ENCODE measurements around the gene LAD1. TPM values are rescaled to one million over a fixed set of nuclear protein-coding genes. Genes with fewer than 3 reads are reported as not detected.

LAD1 gene
- total and polyA plus RNA-seq, 9 donors = 5.1 to 15.4 (median 10.5) TPM

GRCh38 chr1:201379733-201380242 lies 19.3 kb downstream of the LAD1 start:
- DNase-seq = no peak
- Histone ChIP-seq H3K27ac (ENCODE audit: low read length) (no peak overlapping the region), H3K4me1 (ENCODE audit: control insufficient read depth, insufficient read depth, low read length) (peaks cover 91% of the 10 kb centered on the region), H3K4me3 (ENCODE audit: low read length) (no peak overlapping the region), H3K36me3 (ENCODE audit: control insufficient read depth, insufficient read depth, low read length) (no peaks in the 10 kb centered on the region), H3K9me3 (replicated peaks; ENCODE audit: control insufficient read depth, low read depth, low read length) (no peaks in the 10 kb centered on the region), H3K27me3 (ENCODE audit: control insufficient read depth, insufficient read depth, low read length) (peaks cover 4% of the 10 kb centered on the region)
- WGBS (ENCODE audit: insufficient coverage) = 86% methylated on average over 7 of the region's 9 CpGs

GRCh38 chr1:201378804-201379203 lies 20.3 kb downstream of the LAD1 start:
- Histone ChIP-seq H3K4me3 (ENCODE audit: low read length) (no peak overlapping the region), H3K27ac (ENCODE audit: low read length) (peak overlapping the region; percentile 93), H3K4me1 (ENCODE audit: control insufficient read depth, insufficient read depth, low read length) (peaks cover 88% of the 10 kb centered on the region), H3K36me3 (ENCODE audit: control insufficient read depth, insufficient read depth, low read length) (peaks cover 5% of the 10 kb centered on the region), H3K9me3 (replicated peaks; ENCODE audit: control insufficient read depth, low read depth, low read length) (no peaks in the 10 kb centered on the region), H3K27me3 (ENCODE audit: control insufficient read depth, insufficient read depth, low read length) (peaks cover 4% of the 10 kb centered on the region)
- DNase-seq = no peak
- WGBS (ENCODE audit: insufficient coverage) = 69% methylated on average over 4 of the region's 6 CpGs

GRCh38 chr1:201377611-201378092 lies 21.5 kb downstream of the LAD1 start, which contains the start of gene TNNT2:
Gene TNNT2, minus strand, starts transcription at chr1:201377680. Its CDS starts 4,426 bp downstream, at chr1:201373254.
- Histone ChIP-seq H3K27ac (ENCODE audit: low read length) (peak within 1 kb of the TSS; percentile 93), H3K4me1 (ENCODE audit: control insufficient read depth, insufficient read depth, low read length) (peaks cover 88% of the 10 kb centered on the region), H3K36me3 (ENCODE audit: control insufficient read depth, insufficient read depth, low read length) (peaks cover 11% of the 10 kb centered on the region), H3K4me3 (ENCODE audit: low read length) (peak within 1 kb of the TSS; percentile 42), H3K9me3 (replicated peaks; ENCODE audit: control insufficient read depth, low read depth, low read length) (no peaks in the 10 kb centered on the region), H3K27me3 (ENCODE audit: control insufficient read depth, insufficient read depth, low read length) (peaks cover 4% of the 10 kb centered on the region)
- DNase-seq = peak; percentile 85
- 50% methylated on average over 1 of the region's 9 CpGs for WGBS (ENCODE audit: insufficient coverage)

GRCh38 chr1:201376464-201377374 lies 22.4 kb downstream of the LAD1 start:
- DNase-seq = peak; percentile 52
- no peaks in the 10 kb centered on the region for H3K9me3 ChIP-seq (replicated peaks; ENCODE audit: control insufficient read depth, low read depth, low read length)
- peaks cover 4% of the 10 kb centered on the region for H3K27me3 ChIP-seq (ENCODE audit: control insufficient read depth, insufficient read depth, low read length)
- 35% methylated on average over 8 of the region's 11 CpGs for WGBS (ENCODE audit: insufficient coverage)
- H3K4me3 ChIP-seq (ENCODE audit: low read length) = peak overlapping the region; percentile 42
- peaks cover 17% of the 10 kb centered on the region for H3K36me3 ChIP-seq (ENCODE audit: control insufficient read depth, insufficient read depth, low read length)
- peak overlapping the region; percentile 88 for H3K27ac ChIP-seq (ENCODE audit: low read length)
- H3K4me1 ChIP-seq (ENCODE audit: control insufficient read depth, insufficient read depth, low read length) = peaks cover 88% of the 10 kb centered on the region

- peaks cover 18% of the 10 kb centered on the region for H3K36me3 ChIP-seq (ENCODE audit: control insufficient read depth, insufficient read depth, low read length)
- peak overlapping the region; percentile 88 for H3K27ac ChIP-seq (ENCODE audit: low read length)
- no peak for DNase-seq
- peaks cover 4% of the 10 kb centered on the region for H3K27me3 ChIP-seq (ENCODE audit: control insufficient read depth, insufficient read depth, low read length)
- peaks cover 86% of the 10 kb centered on the region for H3K4me1 ChIP-seq (ENCODE audit: control insufficient read depth, insufficient read depth, low read length)
- WGBS (ENCODE audit: insufficient coverage) = 15% methylated on average over 2 of the region's 4 CpGs
- no peaks in the 10 kb centered on the region for H3K9me3 ChIP-seq (replicated peaks; ENCODE audit: control insufficient read depth, low read depth, low read length)
- peak overlapping the region; percentile 42 for H3K4me3 ChIP-seq (ENCODE audit: low read length)
Observed at GRCh38 chr1:201376107-201376463, 23.0 kb downstream of the LAD1 start.

- no peak for DNase-seq
- Histone ChIP-seq H3K9me3 (replicated peaks; ENCODE audit: control insufficient read depth, low read depth, low read length) (no peaks in the 10 kb centered on the region), H3K27ac (ENCODE audit: low read length) (peak overlapping the region; percentile 88), H3K27me3 (ENCODE audit: control insufficient read depth, insufficient read depth, low read length) (peaks cover 4% of the 10 kb centered on the region), H3K4me1 (ENCODE audit: control insufficient read depth, insufficient read depth, low read length) (peaks cover 85% of the 10 kb centered on the region), H3K36me3 (ENCODE audit: control insufficient read depth, insufficient read depth, low read length) (peaks cover 25% of the 10 kb centered on the region), H3K4me3 (ENCODE audit: low read length) (peak overlapping the region; percentile 42)
- WGBS (ENCODE audit: insufficient coverage) = no CpG with 5 or more reads among the region's 4 CpGs
Observed at GRCh38 chr1:201375169-201375568, 24.0 kb downstream of the LAD1 start.

- peaks cover 82% of the 10 kb centered on the region for H3K4me1 ChIP-seq (ENCODE audit: control insufficient read depth, insufficient read depth, low read length)
- peak overlapping the region; percentile 42 for H3K4me3 ChIP-seq (ENCODE audit: low read length)
- no peaks in the 10 kb centered on the region for H3K9me3 ChIP-seq (replicated peaks; ENCODE audit: control insufficient read depth, low read depth, low read length)
- H3K36me3 ChIP-seq (ENCODE audit: control insufficient read depth, insufficient read depth, low read length) = peaks cover 30% of the 10 kb centered on the region
- H3K27me3 ChIP-seq (ENCODE audit: control insufficient read depth, insufficient read depth, low read length) = peaks cover 4% of the 10 kb centered on the region
- peak overlapping the region; percentile 88 for H3K27ac ChIP-seq (ENCODE audit: low read length)
- no CpG with 5 or more reads among the region's 7 CpGs for WGBS (ENCODE audit: insufficient coverage)
- no peak for DNase-seq
Observed at GRCh38 chr1:201374364-201374763, 24.8 kb downstream of the LAD1 start.

GRCh38 chr1:201371792-201372191 lies 27.3 kb downstream of the LAD1 start:
- H3K4me1 ChIP-seq (ENCODE audit: control insufficient read depth, insufficient read depth, low read length) = peaks cover 69% of the 10 kb centered on the region
- H3K27me3 ChIP-seq (ENCODE audit: control insufficient read depth, insufficient read depth, low read length) = peaks cover 4% of the 10 kb centered on the region

GRCh38 chr1:201371276-201371675 lies 27.8 kb downstream of the LAD1 start:
- WGBS (ENCODE audit: insufficient coverage) = 78% methylated on average over 4 of the region's 9 CpGs
- Histone ChIP-seq H3K27ac (ENCODE audit: low read length) (no peak overlapping the region), H3K9me3 (replicated peaks; ENCODE audit: control insufficient read depth, low read depth, low read length) (no peaks in the 10 kb centered on the region)

More at GRCh38 chr1:201371792-201372191, 27.3 kb downstream of the LAD1 start:
- H3K36me3 ChIP-seq (ENCODE audit: control insufficient read depth, insufficient read depth, low read length) = peaks cover 53% of the 10 kb centered on the region
- 54% methylated on average over 5 of the region's 6 CpGs for WGBS (ENCODE audit: insufficient coverage)
- no peak overlapping the region for H3K4me3 ChIP-seq (ENCODE audit: low read length)
- peak overlapping the region; percentile 13 for H3K27ac ChIP-seq (ENCODE audit: low read length)
- H3K9me3 ChIP-seq (replicated peaks; ENCODE audit: control insufficient read depth, low read depth, low read length) = no peaks in the 10 kb centered on the region
- no peak for DNase-seq

GRCh38 chr1:201370500-201370899 lies 28.6 kb downstream of the LAD1 start:
- Histone ChIP-seq H3K27ac (ENCODE audit: low read length) (no peak overlapping the region), H3K4me1 (ENCODE audit: control insufficient read depth, insufficient read depth, low read length) (peaks cover 59% of the 10 kb centered on the region), H3K27me3 (ENCODE audit: control insufficient read depth, insufficient read depth, low read length) (peaks cover 2% of the 10 kb centered on the region), H3K36me3 (ENCODE audit: control insufficient read depth, insufficient read depth, low read length) (peaks cover 60% of the 10 kb centered on the region), H3K9me3 (replicated peaks; ENCODE audit: control insufficient read depth, low read depth, low read length) (no peaks in the 10 kb centered on the region), H3K4me3 (ENCODE audit: low read length) (no peak overlapping the region)
- no peak for DNase-seq
- WGBS (ENCODE audit: insufficient coverage) = 25% methylated on average over 2 of the region's 3 CpGs

More at GRCh38 chr1:201371276-201371675, 27.8 kb downstream of the LAD1 start:
- no peak for DNase-seq
- H3K4me3 ChIP-seq (ENCODE audit: low read length) = no peak overlapping the region
- H3K27me3 ChIP-seq (ENCODE audit: control insufficient read depth, insufficient read depth, low read length) = peaks cover 2% of the 10 kb centered on the region
- H3K36me3 ChIP-seq (ENCODE audit: control insufficient read depth, insufficient read depth, low read length) = peaks cover 53% of the 10 kb centered on the region
- H3K4me1 ChIP-seq (ENCODE audit: control insufficient read depth, insufficient read depth, low read length) = peaks cover 63% of the 10 kb centered on the region
